Type B pancreatic cell (in vitro differentiated cells): ENCODE data around the gene PRKCA. TPM values are rescaled to one million over a fixed set of nuclear protein-coding genes. Genes with fewer than 3 reads are reported as not detected.
"Not testable (repeated sequence)": the region's sequence is repeated elsewhere in the genome, so short reads cannot be mapped to it uniquely, and the experiment has no call there.

Source experiments
- DNase-seq: peaks from one replicate; pipeline ENCODE4 v3.0.0; 2021; ENCODE audit warnings: mixed read lengths; ENCODE audit not compliant: unreplicated experiment; ENCODE audit errors: extremely low spot score
- H3K27ac Mint-ChIP-seq: 2 replicates; pipeline ENCODE4 v1.8.0; 2021; ENCODE audit warnings: mild to moderate bottlenecking, mixed read lengths
- H3K27me3 Mint-ChIP-seq: 2 replicates; pipeline ENCODE4 v1.8.0; 2021; ENCODE audit warnings: mixed read lengths
- H3K36me3 Mint-ChIP-seq: 2 replicates; pipeline ENCODE4 v1.8.0; 2021; ENCODE audit warnings: mixed read lengths
- H3K4me1 Mint-ChIP-seq: one replicate; pipeline ENCODE4 v1.8.0; 2021; ENCODE audit warnings: mixed read lengths; ENCODE audit not compliant: unreplicated experiment
- H3K4me3 Mint-ChIP-seq: 2 replicates; pipeline ENCODE4 v1.8.0; 2021; ENCODE audit warnings: mild to moderate bottlenecking, mixed read lengths
- H3K9me3 Mint-ChIP-seq: 2 replicates; pipeline ENCODE4 v1.8.0; 2021; ENCODE audit warnings: mixed read lengths
- CTCF ChIP-seq: fragments of 200-600 bp; sonication (generic); conservative IDR thresholded peaks from 2 replicates; pipeline ENCODE4 v1.5.0; 2021; ENCODE audit warnings: antibody characterized with exemption, mild to moderate bottlenecking
- total RNA-seq: library from RNA; stranded (reverse); gene quantifications from 2 replicates; pipeline ENCODE4 v1.2.1, GENCODE V29; 2021; ENCODE audit warnings: low replicate concordance

PRKCA gene
- total RNA-seq, 1 donor from 2014 or later = 16.1 TPM

GRCh38 chr17:66399441-66399840, 97.0 kb downstream of the PRKCA start:
- peaks cover 3% of the 10 kb centered on the region for H3K36me3 Mint-ChIP-seq
- no peak for TF ChIP-seq CTCF
- DNase-seq = no peak
- H3K4me1 Mint-ChIP-seq = peaks cover 23% of the 10 kb centered on the region
- H3K4me3 Mint-ChIP-seq = no peak overlapping the region
- no peaks in the 10 kb centered on the region for H3K27me3 Mint-ChIP-seq
- H3K27ac Mint-ChIP-seq = no peak overlapping the region
- H3K9me3 Mint-ChIP-seq = peaks cover 5% of the 10 kb centered on the region

DNA sequence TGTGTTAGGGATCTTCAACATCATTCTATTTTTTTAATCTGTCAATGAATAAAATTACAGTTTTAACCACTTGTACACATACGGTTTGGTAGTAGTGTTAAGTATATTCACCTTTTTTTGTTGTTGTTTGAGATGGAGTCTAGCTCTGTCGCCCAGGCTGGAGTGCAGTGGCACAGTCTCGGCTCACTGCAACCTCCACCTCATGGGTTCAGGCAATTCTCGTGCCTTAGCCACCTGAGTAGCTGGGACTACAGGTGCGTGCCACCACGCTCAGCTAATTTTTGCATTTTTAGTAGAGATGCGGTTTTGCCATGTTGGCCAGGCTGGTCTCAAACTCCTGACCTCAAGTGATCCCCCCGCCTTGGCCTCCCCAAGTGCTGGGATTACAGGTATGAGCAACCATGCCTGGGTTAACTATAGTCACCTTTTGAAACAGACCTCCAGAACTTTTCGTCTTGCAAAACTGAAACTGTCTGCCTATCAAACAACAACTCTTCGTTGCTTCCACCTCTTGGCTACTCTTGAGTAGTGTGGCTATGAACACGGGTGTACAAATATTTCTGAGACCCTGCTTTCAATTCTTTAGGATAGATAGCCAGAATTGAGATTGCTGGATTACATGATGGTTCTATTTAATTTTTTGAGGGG, 97.8 kb downstream of the PRKCA start:
- H3K36me3 Mint-ChIP-seq, H3K27ac Mint-ChIP-seq, H3K9me3 Mint-ChIP-seq: not testable (repeated sequence)

GRCh38 chr17:66400698-66401097, 98.3 kb downstream of the PRKCA start:
- DNase-seq = no peak
- Mint-ChIP-seq H3K4me1 (peaks cover 23% of the 10 kb centered on the region), H3K27ac (no peak overlapping the region), H3K36me3 (peaks cover 3% of the 10 kb centered on the region), H3K4me3 (no peak overlapping the region), H3K27me3 (no peaks in the 10 kb centered on the region), H3K9me3 (peaks cover 5% of the 10 kb centered on the region)
- TF ChIP-seq CTCF = no peak

More for the DNA sequence above, 97.8 kb downstream of the PRKCA start:
- not testable (repeated sequence) for DNase-seq, H3K27me3 Mint-ChIP-seq, H3K4me3 Mint-ChIP-seq
- peaks cover 23% of the 10 kb centered on the region for H3K4me1 Mint-ChIP-seq

DNA sequence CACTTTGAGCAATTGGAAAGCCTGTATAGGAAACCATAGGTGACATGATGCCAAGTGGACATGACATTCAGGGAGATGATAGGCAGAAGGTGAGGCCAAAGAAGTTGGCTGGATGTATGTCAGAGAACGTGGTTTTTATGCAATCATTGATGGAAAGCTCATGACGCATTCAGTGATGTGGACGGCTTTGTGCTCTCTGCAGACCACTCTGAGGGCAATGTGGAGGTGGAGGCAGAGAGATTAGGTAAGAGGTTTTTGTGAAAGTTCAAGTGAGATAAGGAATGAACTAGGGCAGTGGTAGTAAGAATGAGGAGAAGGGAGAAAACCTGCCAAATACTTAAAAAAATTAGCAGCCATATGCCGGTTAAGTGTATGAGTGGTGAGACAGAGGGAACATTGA, 99.0 kb downstream of the PRKCA start:
- DNase-seq = no peak
- no peak for TF ChIP-seq CTCF
- H3K27me3 Mint-ChIP-seq = no peaks in the 10 kb centered on the region
- no peak overlapping the region for H3K27ac Mint-ChIP-seq
- H3K4me3 Mint-ChIP-seq = no peak overlapping the region
- H3K36me3 Mint-ChIP-seq = peaks cover 3% of the 10 kb centered on the region
- peaks cover 5% of the 10 kb centered on the region for H3K9me3 Mint-ChIP-seq
- H3K4me1 Mint-ChIP-seq = peaks cover 23% of the 10 kb centered on the region

- Mint-ChIP-seq H3K27ac (no peak overlapping the region), H3K36me3 (no peaks in the 10 kb centered on the region), H3K4me1 (peaks cover 24% of the 10 kb centered on the region), H3K9me3 (no peaks in the 10 kb centered on the region), H3K27me3 (no peaks in the 10 kb centered on the region), H3K4me3 (no peak overlapping the region)
- DNase-seq = no peak
- TF ChIP-seq CTCF = no peak
Measured at GRCh38 chr17:66403846-66404556, 101.6 kb downstream of the PRKCA start.
